Measurements from ENCODE around the gene PABPN1. TPM values are rescaled to one million over a fixed set of nuclear protein-coding genes. Genes with fewer than 3 reads are reported as not detected.

The PABPN1 gene
- total and polyA plus RNA-seq, 2 of the 13 experiments (the other 11 are each of a cell fraction or from before 2014, with no cell fraction given), result 233 to 524 TPM

- TF ChIP-seq ZNF503 (CRISPR knock-in tag; IDR thresholded peaks at IDR 0.05) (peak; percentile 61), ZNF589 (CRISPR knock-in tag; conservative IDR thresholded peaks at IDR 0.05) (no peak), ZSCAN20 (CRISPR knock-in tag; IDR thresholded peaks at IDR 0.05; ENCODE audit: borderline replicate concordance) (peak; percentile 99; the same call in 1 of the 2 replicates), RNF2 (conservative IDR thresholded peaks at IDR 0.05; ENCODE audit: low read depth) (peak; percentile 98), ZNF777 (CRISPR knock-in tag; IDR thresholded peaks at IDR 0.05) (peak; percentile 85), DDIT3 (CRISPR knock-in tag; IDR thresholded peaks at IDR 0.05) (0 out of 2 replicates have a peak, but pooled peaks have one; percentile 38), ZBTB43 (CRISPR knock-in tag; conservative IDR thresholded peaks at IDR 0.05) (peak; percentile 86)
These were observed 19.3 kb upstream of the PABPN1 start (continued) for GRCh38 chr14:23301969-23302289.
